ENCODE data around the gene PLXNA4.

Gene PLXNA4

DNA sequence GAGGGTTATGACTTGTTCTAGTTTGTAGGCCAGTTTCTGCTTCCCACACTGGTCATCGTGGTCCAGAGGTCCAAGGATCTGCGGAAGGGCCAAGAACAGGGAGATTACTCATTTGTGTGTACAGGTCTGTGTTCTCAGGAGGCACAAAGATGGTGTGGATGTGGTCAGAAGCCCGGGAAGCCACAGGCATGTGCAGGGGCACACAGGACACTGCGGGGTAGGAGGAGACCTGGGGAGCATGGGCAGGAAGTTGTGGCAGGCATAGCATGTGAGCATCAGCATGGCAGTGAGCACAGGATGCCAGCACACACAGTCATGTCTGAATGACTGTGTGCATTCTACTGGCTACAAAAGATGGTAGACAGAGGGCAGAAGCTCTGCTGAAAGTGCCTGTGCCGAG lies 445.8 kb downstream of the PLXNA4 start:
- DNase-seq, result no peak

DNA sequence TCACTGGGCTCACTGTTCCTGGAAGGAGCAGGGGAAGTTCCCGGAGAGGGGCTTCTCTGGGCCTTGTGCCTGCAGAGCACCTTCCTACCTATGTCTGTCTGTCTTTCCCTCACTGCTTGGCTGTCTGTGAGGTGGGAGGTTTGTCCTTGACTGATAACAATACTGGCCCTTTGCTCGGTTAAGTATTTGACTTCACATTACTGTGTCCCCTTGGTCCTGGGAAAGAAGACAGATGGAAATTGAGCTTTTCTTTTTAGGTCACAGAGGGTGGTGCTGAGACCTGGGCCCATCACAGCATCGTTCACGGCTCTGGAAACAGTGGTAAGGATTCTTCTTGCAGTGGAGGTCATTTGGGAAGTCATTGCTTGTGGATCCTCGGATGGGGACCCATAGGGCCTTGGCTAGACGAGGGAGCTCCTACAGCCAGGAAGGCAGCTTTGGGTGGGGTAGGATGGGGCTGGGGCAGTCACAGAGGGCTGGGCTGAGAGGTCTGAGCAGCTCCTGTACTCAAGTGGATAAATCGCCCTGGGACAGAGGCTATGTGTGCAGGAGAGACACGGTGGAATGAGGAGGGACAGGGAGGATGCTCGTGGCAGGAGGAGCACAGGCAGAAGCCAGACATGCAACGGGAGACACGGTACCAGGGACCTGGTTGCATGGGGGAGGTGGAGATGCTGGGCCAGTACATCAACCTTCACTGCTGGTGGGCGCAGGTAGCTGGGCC lies 450.2 kb downstream of the PLXNA4 start:
- DNase-seq, result no peak

- DNase-seq, result no peak
Observed at GRCh38 chr7:132125096-132125495, 451.2 kb downstream of the PLXNA4 start.

- DNase-seq, result no peak
Observed at GRCh38 chr7:132124575-132124974, 451.7 kb downstream of the PLXNA4 start.

DNA sequence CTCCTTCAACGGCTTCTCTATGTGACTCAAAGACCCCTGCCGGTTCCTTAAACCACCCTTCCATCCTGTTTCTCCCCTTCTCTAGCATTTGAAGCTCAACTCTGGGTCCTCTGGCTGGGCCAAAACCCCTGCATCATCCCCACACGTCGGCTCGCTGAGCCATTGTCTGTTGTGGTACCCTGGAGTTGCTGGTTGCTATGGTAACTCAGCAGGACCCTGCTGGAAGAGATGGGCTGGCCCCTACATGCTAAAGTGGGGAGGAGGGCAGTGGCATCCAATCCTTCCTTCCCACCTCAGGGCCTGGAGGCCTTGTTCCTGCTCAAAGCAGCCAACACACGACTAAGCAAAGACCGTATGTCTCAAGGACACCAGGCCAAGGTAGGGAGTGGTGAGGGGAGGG lies 452.5 kb downstream of the PLXNA4 start:
- no peak for DNase-seq

GRCh38 chr7:132122901-132123300 lies 453.4 kb downstream of the PLXNA4 start:
- DNase-seq, result no peak

DNA sequence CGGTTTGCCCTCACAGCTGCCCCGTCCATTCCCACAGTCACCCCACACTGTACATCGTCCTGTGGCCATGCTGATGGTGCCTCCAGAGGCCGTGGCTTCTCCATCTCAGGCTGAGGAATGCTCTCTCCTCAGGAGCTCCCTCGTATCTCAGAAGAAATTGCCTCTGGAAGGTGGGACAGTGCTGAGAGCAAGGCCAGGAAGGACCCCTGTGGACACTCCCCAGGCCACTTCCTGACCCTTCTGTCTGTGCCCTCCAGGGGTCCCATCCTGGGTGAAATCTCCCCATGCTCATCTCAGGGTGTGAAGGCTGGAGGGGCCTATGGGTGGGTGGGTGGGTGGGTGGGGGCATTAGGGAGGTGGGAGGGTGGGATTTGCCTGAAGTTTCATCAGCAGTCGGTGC lies 454.3 kb downstream of the PLXNA4 start:
- no peak for DNase-seq

DNA sequence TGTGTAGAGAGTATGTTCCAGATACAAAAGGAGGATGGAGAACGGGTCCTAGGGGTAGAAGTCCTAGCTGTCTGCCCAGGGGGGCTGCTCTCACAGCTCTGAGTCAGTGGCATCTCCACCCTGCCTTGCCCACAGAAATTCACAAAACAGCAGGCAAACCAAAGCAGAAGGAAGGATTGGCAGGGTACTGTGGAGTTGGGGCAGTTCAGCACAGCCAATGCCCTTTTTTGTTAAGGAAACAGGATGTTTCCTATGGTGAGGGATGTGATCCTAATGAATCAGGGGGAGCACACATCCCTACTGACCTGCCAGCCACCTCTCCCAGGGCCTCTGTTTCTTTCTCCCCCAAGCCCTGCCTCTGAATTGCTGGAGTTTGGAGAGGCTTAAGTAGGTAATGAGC lies 457.6 kb downstream of the PLXNA4 start:
- no peak for DNase-seq

DNA sequence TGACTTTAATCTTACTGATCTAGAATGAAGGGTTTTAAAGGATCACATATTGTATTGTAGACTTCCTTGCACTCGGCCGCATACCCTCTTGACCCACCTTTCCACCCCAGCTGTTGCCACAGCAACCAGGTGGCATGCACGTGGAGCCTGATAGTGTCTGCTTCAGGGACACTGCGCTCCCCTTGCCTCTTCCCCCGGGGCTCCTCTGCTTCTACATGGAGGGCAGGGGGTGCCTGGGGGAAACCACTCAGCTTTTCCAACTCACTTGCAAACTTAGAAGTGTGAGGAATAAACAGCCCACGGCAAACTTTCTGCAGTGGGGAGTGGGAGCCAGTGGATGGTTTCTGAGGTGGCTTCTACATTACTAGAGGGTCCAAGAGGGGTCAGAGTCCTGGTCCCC lies 458.6 kb downstream of the PLXNA4 start:
- DNase-seq, result no peak

GRCh38 chr7:132117181-132117580 lies 459.1 kb downstream of the PLXNA4 start:
- DNase-seq, result no peak

GRCh38 chr7:132116369-132116768 lies 459.9 kb downstream of the PLXNA4 start:
- no peak for DNase-seq

DNA sequence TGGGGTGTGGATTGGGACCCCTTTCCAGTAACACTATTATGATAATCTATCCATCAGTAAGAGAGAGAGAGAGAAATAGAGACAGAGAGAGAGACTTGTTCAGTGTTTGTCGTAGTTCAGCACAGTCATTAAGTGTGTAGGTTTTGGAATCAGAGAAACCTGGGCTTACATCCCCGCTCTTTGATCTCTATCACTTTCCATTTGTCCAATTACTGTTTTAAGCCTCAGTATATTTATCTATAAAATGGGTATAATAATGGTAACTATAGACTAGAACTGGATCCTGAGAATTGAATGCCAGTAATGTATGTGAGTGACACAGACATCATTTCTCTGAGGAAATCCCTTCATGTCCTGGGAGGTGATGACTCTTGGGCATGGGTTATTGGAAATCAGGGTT lies 460.5 kb downstream of the PLXNA4 start:
- no peak for DNase-seq

- no peak for DNase-seq
Observed at GRCh38 chr7:132115028-132115427, 461.2 kb downstream of the PLXNA4 start.

GRCh38 chr7:132114411-132114810 lies 461.9 kb downstream of the PLXNA4 start:
- DNase-seq, result no peak

- DNase-seq, result no peak
Observed at GRCh38 chr7:132113536-132114371, 462.5 kb downstream of the PLXNA4 start.

- no peak for DNase-seq
Observed at GRCh38 chr7:132112657-132113056, 463.6 kb downstream of the PLXNA4 start.

GRCh38 chr7:132112106-132112505 lies 464.2 kb downstream of the PLXNA4 start:
- no peak for DNase-seq

GRCh38 chr7:132110692-132111091 lies 465.6 kb downstream of the PLXNA4 start:
- no peak for DNase-seq

DNA sequence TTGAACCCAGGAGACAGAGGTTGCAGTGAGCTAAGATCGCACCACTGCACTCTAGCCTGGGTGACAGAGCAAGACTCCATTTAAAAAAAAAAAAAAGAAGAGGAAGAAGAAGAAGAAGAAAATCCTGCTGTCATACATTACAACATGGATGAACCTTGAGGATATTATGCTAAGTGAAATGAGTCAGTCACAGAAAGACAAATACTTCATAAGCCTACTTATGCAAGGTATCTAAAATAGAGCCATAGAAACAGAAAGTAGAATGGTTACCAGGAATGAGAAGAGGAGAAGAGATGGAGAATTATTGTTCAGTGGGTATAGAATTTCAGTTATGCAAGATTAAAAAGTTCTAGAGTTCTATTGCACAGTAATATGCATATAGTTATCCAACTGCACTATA lies 466.5 kb downstream of the PLXNA4 start:
- no peak for DNase-seq

GRCh38 chr7:132108563-132108962 lies 467.7 kb downstream of the PLXNA4 start:
- no peak for DNase-seq

GRCh38 chr7:132106491-132106890 lies 469.8 kb downstream of the PLXNA4 start:
- no peak for DNase-seq

DNA sequence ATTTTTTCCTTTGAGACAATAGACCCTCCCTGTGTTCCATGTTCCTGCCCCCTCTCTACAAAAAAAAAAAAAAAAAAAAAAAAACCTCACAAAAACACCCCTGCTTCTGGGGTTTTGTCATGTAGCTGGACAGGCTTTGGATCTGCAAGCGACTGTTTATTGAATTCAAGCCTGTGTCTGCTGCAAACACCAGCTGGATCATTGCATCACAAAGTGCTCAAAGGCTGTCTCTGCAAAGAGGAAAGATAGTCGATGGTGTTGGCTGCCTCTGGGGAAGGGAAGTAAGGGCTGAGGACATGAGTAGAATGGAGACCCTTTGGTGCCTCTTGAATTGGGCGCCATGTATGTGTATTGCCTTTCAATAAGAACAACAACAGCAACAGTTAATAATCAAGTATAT lies 471.2 kb downstream of the PLXNA4 start:
- no peak for DNase-seq

GRCh38 chr7:132103718-132104117 lies 472.6 kb downstream of the PLXNA4 start:
- DNase-seq, result no peak

DNA sequence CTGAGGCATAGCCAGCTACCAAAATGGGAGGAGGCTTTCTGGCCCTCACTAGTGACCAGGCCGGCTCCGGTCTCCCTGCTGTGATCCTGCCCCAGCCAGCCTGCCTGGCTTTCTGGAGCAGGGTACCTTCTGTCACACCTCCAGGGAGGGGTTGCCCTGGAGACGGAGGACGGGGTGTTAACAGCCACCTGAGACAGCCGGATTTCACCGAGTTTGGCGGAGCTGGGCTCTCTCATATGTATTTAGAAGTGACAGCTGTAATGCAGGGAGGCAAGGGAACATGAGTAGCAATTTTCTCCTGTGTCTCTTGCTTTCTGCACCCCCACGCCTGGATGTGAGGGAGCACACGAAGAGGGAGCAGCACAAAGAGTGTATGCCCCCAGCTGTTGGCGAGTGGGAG lies 473.3 kb downstream of the PLXNA4 start:
- no peak for DNase-seq

- DNase-seq, result no peak
Observed at GRCh38 chr7:132102391-132102790, 473.9 kb downstream of the PLXNA4 start.
